Measurements from ENCODE around the gene NME7.

NME7 gene

DNA sequence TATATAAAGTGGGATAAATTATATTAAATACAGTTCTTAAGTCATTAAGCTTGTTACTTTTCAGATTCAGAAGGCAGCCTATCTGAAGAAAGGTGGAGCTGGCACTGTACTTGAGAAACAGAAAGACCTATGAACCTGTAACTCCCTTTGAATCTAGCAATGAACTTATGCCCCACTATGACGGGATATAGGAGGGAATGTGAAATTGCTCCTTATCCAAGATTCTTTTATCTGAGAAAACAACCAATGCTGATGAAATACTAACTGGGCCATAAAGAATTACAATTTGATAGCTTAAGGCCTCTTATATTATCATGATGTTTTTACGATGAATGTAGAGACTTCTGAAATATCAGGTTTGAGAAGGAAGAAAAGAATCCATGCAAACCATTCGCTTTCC lies 211.0 kb downstream of the NME7 start:
- H3K9me3 ChIP-seq (ENCODE audit: control insufficient read depth, insufficient read depth, low read length) = no peaks in the 10 kb centered on the region
- no peaks in the 10 kb centered on the region for H3K4me1 ChIP-seq (ENCODE audit: insufficient read depth, low read length)
- H3K36me3 ChIP-seq (ENCODE audit: insufficient read depth, low read length) = no peaks in the 10 kb centered on the region
- H3K9ac ChIP-seq (ENCODE audit: low read depth, low read length) = no peak overlapping the region

DNA sequence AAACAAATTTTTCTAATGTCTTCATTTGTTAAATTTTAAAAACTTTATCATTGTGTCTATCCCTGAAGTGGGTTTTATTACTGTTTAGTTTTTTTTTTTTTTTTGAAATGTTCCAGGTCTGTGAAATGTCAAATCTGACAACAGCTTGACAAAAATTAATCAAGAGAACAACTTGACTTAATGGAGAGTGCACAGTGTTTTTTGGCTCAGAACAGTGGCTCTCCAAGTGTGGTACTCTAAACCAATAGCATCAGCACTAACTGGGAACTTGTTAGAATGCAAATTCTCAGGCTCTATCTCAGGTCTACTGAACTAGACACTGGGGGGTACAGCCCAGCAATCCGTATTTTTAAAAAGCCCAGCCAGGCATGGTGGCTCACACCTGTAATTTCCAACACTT lies 211.9 kb downstream of the NME7 start:
- Histone ChIP-seq H3K9ac (ENCODE audit: low read depth, low read length) (no peak overlapping the region), H3K36me3 (ENCODE audit: insufficient read depth, low read length) (no peaks in the 10 kb centered on the region), H3K9me3 (ENCODE audit: control insufficient read depth, insufficient read depth, low read length) (no peaks in the 10 kb centered on the region), H3K4me1 (ENCODE audit: insufficient read depth, low read length) (no peaks in the 10 kb centered on the region)

DNA sequence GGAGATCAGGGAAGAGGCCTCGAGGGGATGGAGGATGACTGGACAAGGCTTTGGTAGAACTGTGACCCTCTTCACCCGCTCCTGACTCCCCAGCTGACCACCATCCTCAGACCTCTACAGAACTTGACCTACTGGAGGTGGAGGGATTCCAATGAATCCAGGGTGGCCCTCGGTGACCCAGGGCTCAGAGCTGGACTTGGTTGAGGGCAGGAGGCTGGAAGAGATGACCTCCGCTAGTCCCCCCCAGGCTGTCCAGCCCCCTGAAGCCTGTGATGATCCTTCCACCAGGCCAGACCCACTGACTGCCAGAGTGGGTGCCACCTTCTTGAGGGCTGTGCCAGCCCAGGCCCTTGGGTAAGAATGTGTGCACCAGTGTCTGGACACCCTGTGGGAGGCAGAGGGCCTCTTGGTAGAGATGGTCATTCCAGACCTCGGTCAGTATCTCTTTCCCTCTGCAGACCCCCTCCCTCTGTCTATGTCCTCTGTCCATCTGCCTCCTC lies 216.2 kb downstream of the NME7 start:
- Histone ChIP-seq H3K9me3 (ENCODE audit: control insufficient read depth, insufficient read depth, low read length) (no peaks in the 10 kb centered on the region), H3K36me3 (ENCODE audit: insufficient read depth, low read length) (no peaks in the 10 kb centered on the region), H3K9ac (ENCODE audit: low read depth, low read length) (no peak overlapping the region), H3K4me1 (ENCODE audit: insufficient read depth, low read length) (no peaks in the 10 kb centered on the region)

GRCh38 chr1:169150641-169151337 lies 216.8 kb downstream of the NME7 start:
- Histone ChIP-seq H3K9me3 (ENCODE audit: control insufficient read depth, insufficient read depth, low read length) (no peaks in the 10 kb centered on the region), H3K4me1 (ENCODE audit: insufficient read depth, low read length) (no peaks in the 10 kb centered on the region), H3K9ac (ENCODE audit: low read depth, low read length) (no peak overlapping the region), H3K36me3 (ENCODE audit: insufficient read depth, low read length) (no peaks in the 10 kb centered on the region)

GRCh38 chr1:169149555-169150286 lies 217.9 kb downstream of the NME7 start:
- Histone ChIP-seq H3K9me3 (ENCODE audit: control insufficient read depth, insufficient read depth, low read length) (no peaks in the 10 kb centered on the region), H3K4me1 (ENCODE audit: insufficient read depth, low read length) (no peaks in the 10 kb centered on the region), H3K36me3 (ENCODE audit: insufficient read depth, low read length) (no peaks in the 10 kb centered on the region), H3K9ac (ENCODE audit: low read depth, low read length) (no peak overlapping the region)

DNA sequence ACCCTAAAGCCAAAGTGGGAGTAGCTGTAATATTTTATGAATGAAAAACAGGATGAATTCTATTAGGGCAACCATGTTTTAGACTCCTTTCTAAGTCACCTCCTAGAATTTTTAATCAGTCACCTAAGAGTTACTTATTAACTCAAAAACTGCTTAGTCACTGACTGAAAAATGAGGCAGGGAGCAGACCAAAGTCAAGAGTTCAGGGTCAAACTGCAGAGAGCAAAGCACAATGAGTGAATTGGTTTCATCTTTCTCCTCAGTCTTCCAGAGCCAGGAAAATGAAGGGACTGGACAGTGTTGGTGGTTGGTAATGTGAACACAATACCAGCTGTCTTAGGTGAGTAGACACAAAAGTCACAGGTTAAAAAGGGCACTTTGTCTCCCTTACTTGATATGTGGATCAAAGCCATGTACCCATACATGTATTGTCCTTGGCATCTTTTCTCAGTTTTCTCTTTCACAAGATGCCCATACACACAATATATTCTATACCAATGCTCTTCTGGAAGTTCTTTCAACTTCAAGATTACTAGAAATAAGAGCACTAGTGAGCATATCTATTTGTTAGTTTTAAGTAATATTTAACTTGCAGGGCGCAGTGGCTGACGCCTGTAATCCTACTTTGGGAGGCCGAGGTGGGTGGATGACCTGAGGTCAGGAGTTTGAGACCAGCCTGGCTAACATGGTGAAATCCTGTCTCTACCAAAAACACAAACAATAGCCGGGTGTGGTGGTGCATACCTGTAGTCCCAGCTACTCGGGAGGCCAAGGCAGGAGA lies 218.9 kb downstream of the NME7 start:
- no peaks in the 10 kb centered on the region for H3K9me3 ChIP-seq (ENCODE audit: control insufficient read depth, insufficient read depth, low read length)
- H3K9ac ChIP-seq (ENCODE audit: low read depth, low read length) = no peak overlapping the region
- no peaks in the 10 kb centered on the region for H3K36me3 ChIP-seq (ENCODE audit: insufficient read depth, low read length)
- no peaks in the 10 kb centered on the region for H3K4me1 ChIP-seq (ENCODE audit: insufficient read depth, low read length)

GRCh38 chr1:169146576-169147214 lies 220.9 kb downstream of the NME7 start:
- Histone ChIP-seq H3K36me3 (ENCODE audit: insufficient read depth, low read length) (no peaks in the 10 kb centered on the region), H3K4me1 (ENCODE audit: insufficient read depth, low read length) (no peaks in the 10 kb centered on the region), H3K9me3 (ENCODE audit: control insufficient read depth, insufficient read depth, low read length) (no peaks in the 10 kb centered on the region), H3K9ac (ENCODE audit: low read depth, low read length) (no peak overlapping the region)

DNA sequence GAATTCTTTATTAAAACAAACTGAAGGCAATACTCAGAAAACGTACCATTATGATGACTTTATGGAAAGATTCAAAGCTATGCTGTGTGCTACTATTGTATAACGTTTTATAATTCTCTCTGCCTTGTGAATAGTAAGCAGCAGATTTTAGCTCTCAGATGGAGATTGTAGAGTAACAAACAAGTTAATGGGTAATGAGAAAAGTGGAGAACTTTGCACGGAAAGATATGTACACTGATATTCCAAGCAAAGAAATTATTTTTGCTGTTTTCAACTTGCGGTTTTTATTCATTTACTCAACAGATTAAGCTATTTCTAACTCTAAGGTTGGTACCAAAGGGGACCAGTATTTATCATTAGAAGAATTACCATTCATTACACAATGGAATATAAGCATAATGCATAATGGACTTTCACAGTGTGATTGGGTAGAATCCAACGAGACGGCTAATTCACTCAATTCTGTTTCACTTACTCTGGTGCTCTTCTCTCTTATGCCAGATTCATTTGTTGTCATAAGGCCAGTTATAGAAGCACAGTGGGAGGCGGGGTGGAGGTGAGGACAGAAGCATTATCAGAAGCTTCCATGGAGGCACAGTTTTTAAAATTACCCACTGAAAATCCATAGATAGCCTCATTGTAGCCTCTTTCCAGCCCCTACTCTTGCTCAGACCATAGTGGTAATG lies 222.5 kb downstream of the NME7 start:
- H3K36me3 ChIP-seq (ENCODE audit: insufficient read depth, low read length) = no peaks in the 10 kb centered on the region
- no peak overlapping the region for H3K9ac ChIP-seq (ENCODE audit: low read depth, low read length)
- no peaks in the 10 kb centered on the region for H3K9me3 ChIP-seq (ENCODE audit: control insufficient read depth, insufficient read depth, low read length)
- no peaks in the 10 kb centered on the region for H3K4me1 ChIP-seq (ENCODE audit: insufficient read depth, low read length)

- no peaks in the 10 kb centered on the region for H3K9me3 ChIP-seq (ENCODE audit: control insufficient read depth, insufficient read depth, low read length)
- no peak overlapping the region for H3K9ac ChIP-seq (ENCODE audit: low read depth, low read length)
- H3K36me3 ChIP-seq (ENCODE audit: insufficient read depth, low read length) = no peaks in the 10 kb centered on the region
- no peaks in the 10 kb centered on the region for H3K4me1 ChIP-seq (ENCODE audit: insufficient read depth, low read length)
Observed at GRCh38 chr1:169143984-169144383, 223.6 kb downstream of the NME7 start.

DNA sequence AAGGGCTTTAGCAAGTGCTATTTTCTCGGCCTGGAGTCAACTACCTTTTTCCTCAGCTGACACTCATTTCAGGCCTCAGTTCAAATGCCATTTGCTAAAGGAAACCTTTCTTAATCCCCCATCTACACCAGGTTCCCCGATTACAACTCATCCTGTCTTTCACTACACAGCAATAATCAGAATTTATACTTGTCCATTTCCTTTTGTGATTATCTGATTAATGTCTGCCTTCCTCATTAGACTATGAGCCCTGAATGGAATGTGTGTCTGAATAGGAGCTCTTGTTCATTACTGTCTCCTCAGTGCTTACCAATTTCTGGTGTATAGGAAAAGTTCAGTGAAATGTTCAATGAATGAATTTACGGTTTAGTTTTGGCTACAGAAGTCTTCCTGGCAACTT lies 224.3 kb downstream of the NME7 start:
- no peaks in the 10 kb centered on the region for H3K9me3 ChIP-seq (ENCODE audit: control insufficient read depth, insufficient read depth, low read length)
- no peaks in the 10 kb centered on the region for H3K4me1 ChIP-seq (ENCODE audit: insufficient read depth, low read length)
- no peaks in the 10 kb centered on the region for H3K36me3 ChIP-seq (ENCODE audit: insufficient read depth, low read length)
- H3K9ac ChIP-seq (ENCODE audit: low read depth, low read length) = no peak overlapping the region

- Histone ChIP-seq H3K9ac (ENCODE audit: low read depth, low read length) (no peak overlapping the region), H3K4me1 (ENCODE audit: insufficient read depth, low read length) (no peaks in the 10 kb centered on the region), H3K9me3 (ENCODE audit: control insufficient read depth, insufficient read depth, low read length) (no peaks in the 10 kb centered on the region), H3K36me3 (ENCODE audit: insufficient read depth, low read length) (no peaks in the 10 kb centered on the region)
Observed at GRCh38 chr1:169142129-169142528, 225.5 kb downstream of the NME7 start.

DNA sequence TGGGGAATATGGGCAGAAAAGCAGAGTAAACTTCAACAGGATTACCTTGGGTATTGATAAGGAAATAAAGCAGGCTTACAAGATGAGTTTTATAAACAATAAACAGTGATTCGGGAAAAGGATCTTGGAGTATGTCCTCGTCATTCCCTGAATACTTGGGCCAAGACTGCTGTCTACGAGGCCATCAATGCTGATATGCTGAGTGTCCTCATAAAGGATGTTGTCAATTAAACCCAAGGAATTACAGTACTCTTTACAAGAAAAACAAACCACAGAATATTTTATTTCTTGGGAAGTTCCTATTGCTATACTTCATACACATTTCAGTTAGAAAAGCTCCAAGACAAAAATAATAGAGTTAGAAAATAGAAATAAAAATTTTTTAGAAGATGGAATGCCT lies 226.2 kb downstream of the NME7 start:
- no peak overlapping the region for H3K9ac ChIP-seq (ENCODE audit: low read depth, low read length)
- no peaks in the 10 kb centered on the region for H3K36me3 ChIP-seq (ENCODE audit: insufficient read depth, low read length)
- H3K9me3 ChIP-seq (ENCODE audit: control insufficient read depth, insufficient read depth, low read length) = no peaks in the 10 kb centered on the region
- H3K4me1 ChIP-seq (ENCODE audit: insufficient read depth, low read length) = no peaks in the 10 kb centered on the region

GRCh38 chr1:169138866-169139670 lies 228.5 kb downstream of the NME7 start:
- no peak overlapping the region for H3K9ac ChIP-seq (ENCODE audit: low read depth, low read length)
- no peaks in the 10 kb centered on the region for H3K36me3 ChIP-seq (ENCODE audit: insufficient read depth, low read length)
- no peaks in the 10 kb centered on the region for H3K4me1 ChIP-seq (ENCODE audit: insufficient read depth, low read length)
- H3K9me3 ChIP-seq (ENCODE audit: control insufficient read depth, insufficient read depth, low read length) = no peaks in the 10 kb centered on the region

All from ES-I3 (cell line).